Measurements from ENCODE around the gene NFYC. TPM values are rescaled to one million over a fixed set of nuclear protein-coding genes. Genes with fewer than 3 reads are reported as not detected.
A peak's percentile ranks its signal among the peaks of the same experiment; 100 is the strongest.

Gene NFYC
- total and polyA plus RNA-seq, 2 of the 8 experiments (the other 6 are each of a cell fraction or from before 2014, with no cell fraction given): 54.1 to 124 TPM

DNA sequence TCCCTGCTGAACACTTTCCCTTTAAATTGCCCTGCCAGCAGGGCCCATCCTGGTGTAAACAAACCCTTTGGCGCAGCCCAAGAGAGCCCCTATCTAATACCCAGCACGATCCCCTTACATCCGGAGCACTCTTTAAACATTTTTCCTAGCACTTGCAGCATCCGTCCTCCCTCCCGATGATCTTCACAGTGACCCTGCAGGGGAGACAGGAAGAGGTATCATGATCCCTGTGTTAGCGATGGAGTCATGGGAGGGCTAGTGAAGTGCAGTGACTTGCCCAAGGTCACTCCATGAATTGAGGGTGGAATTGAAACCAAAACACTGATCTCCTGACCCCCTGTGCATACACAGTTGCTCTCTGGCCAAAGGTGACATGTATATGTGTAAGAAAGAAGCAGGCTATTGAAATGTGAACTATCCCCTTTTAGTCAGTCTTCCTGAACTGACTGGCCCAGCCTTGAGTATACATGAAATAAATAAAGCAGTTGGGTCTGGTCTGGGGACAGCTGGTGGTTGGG lies 82.3 kb downstream of the NFYC start (continued):
- TF ChIP-seq, protein P1, sequence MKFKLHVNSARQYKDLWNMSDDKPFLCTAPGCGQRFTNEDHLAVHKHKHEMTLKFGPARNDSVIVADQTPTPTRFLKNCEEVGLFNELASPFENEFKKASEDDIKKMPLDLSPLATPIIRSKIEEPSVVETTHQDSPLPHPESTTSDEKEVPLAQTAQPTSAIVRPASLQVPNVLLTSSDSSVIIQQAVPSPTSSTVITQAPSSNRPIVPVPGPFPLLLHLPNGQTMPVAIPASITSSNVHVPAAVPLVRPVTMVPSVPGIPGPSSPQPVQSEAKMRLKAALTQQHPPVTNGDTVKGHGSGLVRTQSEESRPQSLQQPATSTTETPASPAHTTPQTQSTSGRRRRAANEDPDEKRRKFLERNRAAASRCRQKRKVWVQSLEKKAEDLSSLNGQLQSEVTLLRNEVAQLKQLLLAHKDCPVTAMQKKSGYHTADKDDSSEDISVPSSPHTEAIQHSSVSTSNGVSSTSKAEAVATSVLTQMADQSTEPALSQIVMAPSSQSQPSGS (IDR thresholded peaks at IDR 0.05; ENCODE audit: low read length): no peak; the same call in 1 of the 2 replicates
- TF ChIP-seq NRF1 (IDR thresholded peaks at IDR 0.05; ENCODE audit: low read depth, low read length) (no peak), NANOG (IDR thresholded peaks at IDR 0.05; ENCODE audit: insufficient read depth, low read depth, low read length, poor library complexity, severe bottlenecking) (peak; percentile 80)
